Measurements from ENCODE around the gene SCIMP.
"Not testable (repeated sequence)": the region's sequence is repeated elsewhere in the genome, so short reads cannot be mapped to it uniquely, and the experiment has no call there.

The SCIMP gene

GRCh38 chr17:5234645-5235576 is at the start of gene SCIMP:
TSS of gene SCIMP (minus strand) at chr17:5234860. CDS start at chr17:5234755, 105 bp downstream.
- DNase-seq = no peak

DNA sequence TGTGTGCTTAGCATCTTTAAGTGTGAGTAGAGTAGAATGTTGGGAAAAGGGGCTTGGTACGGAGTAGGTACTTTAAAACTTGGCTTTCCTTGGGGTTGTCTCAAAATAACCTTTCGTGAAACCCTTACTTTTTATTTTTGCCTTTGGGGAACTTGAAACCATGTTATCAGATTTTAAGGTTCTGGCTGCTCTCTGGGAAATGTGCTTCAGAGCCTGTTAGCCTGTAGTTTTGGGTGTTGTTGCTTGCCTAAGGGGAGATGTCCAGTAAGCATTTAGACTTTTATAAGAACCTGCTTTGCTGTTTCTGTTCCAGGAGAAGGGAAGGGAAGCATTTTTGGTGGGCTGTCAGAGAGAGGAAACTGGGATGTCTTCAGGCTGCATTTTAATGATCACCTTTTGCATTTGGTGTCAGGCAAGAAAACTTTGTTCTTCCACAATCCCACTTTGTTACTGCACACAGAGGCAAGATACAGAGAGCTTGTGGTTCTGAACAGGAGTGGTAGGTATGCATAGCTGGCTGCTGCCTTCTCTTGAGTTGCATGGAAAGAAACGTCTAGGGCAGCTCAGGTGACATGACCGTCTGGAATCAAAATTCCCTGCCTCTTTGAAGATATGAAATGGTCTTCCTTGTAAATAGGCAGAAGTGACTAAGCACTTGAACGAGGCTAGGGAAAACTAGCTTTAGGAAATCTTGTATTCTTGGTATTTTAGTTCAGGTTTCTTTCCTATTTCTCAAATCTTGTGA is 49.1 kb upstream of the SCIMP start:
- peak; percentile 36 for DNase-seq

DNA sequence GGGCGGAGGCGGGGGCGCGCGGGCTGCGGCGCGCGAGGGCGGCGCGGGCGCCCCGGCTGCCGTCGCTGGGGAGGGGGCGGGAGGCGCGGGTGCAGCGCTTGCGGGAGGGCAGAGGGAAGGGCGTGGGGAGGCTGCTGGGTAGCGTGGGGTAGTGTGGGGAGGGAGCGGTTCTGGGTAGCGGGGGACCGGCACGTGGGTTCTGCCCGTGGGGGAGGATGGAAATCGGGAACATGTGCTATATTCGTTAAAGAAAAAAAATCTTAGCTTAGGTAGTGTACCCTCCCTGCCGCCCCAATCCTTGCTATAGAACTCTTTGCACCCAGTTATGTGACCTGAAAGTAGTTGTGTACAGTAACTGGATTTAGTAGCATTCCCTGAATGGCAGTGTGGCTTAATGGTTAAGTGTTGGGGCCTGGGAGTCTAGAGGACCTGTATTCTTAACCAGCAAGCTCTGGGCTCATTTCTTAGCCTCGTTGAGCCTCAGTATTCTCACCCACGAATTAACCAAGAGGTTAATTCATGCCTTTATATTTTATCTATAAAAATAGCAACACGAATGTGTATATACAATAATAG is 48.1 kb upstream of the SCIMP start:
- DNase-seq = peak; percentile 43

DNA sequence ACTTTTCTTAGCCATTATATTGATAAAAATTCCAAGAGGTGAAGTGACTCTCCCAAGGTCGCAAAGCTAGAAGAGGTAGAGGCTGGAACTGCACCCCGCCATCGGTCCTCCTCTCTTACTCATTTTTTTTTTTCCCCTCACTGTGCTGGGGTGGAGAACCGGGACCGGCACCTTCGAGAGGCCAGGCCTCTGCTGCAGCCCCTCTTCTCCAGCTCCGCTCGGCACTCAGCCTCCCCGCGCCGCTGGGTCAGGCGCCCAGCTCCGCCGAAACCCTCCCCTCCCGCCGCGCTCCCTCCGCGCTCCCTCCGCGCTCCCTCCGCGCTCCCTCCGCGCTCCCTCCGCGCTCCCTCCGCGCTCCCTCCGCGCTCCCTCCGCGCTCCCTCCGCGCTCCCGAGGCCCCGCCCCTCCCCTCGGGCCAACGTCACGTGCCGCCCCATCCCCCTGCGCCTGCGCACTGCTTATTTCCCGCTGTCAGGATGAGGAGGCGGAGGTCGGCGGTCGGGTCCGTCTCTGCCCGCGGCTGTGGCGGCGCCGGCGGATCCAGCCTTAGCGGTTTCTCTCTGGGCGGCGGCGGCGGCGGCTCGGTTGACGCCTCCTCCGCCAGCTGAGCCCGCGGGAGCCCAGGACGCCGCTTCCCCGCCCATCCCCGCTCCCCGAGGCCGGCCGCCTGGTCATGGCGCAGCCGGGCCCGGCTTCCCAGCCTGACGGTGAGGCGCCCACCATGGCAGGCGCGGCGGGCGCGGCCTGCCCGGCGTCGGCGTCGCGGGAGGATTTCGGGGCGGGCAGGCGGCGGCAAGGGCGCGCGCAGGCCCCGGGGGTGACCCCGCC is 47.4 kb upstream of the SCIMP start, which contains the start of gene RABEP1:
TSS of gene RABEP1 (plus strand) at position 471 of the 828 bp plus-strand sequence. CDS start at position 674, 203 bp downstream.
- DNase-seq = peak; percentile 76

- no peak for DNase-seq
Observed at GRCh38 chr17:5272322-5272721, 37.7 kb upstream of the SCIMP start.

GRCh38 chr17:5269241-5269960 is 34.7 kb upstream of the SCIMP start:
- DNase-seq = no peak

DNA sequence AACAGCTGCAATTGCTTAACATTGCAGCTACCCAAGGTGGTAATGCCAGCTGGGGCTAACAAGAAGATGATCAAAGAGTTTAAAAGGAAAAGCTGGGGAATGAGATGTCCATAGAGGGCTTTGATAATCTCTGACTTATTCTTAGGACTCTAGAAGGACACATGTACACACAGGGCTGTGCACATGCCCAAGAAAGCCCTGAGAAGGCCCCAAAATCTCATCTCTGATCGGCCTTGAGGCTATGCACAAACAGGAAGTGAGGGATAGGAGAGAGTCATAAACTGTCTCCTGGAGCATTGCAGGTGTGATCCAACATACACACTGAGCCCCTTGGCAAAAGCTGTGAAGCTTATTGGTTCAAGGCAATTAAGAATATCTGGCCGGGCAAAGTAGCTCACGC is 30.2 kb upstream of the SCIMP start:
- DNase-seq = no peak

- no peak for DNase-seq
Observed at GRCh38 chr17:5263441-5263840, 28.8 kb upstream of the SCIMP start.

DNA sequence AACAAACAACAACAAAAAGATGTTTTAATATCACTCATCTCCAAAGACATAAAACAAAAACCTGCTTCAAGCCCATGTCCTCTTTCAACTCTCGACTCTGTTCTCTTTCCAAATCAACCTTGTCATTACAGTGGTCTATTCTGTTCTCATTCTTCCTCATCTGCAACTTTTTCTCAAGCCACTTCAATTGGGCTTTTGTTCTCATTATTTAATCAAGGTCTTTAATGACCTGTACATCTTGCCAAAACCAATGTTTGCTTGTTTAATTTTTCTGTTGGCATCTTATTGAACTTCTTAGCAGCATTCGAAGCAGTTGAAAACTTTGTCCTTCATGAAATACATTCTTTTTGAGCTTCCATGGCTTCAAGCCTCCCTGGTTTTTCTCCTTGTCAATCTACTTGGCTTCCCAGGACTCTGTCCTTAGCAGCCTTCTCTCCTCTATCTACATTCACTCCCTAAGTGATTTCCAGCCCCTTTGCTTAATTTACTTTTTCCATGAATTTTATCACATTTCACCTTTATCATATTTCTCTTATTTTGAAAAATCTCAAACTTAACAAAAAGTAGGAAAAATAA is 27.8 kb upstream of the SCIMP start:
- no peak for DNase-seq

DNA sequence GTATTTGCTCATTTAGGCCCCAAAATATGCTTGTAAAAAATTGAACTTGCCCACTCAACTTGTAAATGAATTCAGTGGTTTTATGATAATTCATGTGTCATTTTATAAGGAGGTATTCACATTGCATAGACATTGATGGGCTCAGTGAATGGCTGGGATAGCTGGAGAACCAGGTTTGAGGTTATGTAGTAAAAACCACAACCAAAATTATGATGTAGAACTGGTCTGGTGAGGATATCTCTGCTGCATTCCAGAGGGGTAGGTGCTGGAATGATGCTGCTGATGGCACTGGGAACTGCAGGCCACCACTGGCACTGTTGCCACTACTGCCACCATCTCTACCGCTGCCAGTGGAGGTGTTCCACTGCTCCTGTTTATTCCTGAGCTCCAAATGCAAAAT is 25.9 kb upstream of the SCIMP start:
- DNase-seq = no peak

DNA sequence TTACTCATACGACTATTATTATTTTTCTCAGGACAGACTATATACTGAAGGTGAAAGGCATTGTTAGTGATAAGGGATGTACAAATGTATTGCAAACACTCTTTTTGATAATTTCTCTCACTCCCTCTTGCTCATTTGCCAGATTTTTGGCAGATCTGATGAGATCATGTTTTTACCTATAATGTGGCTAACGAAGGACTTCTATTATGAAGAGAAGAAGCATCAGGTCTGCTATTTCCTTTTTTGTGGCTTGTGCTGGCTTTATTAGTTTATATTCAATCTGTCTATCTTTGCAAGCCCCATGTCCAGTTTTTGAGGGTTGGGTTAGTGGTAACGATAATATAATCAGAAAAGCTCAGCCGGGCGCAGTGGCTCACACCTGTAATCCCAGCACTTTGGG is 22.5 kb upstream of the SCIMP start:
- no peak for DNase-seq

DNA sequence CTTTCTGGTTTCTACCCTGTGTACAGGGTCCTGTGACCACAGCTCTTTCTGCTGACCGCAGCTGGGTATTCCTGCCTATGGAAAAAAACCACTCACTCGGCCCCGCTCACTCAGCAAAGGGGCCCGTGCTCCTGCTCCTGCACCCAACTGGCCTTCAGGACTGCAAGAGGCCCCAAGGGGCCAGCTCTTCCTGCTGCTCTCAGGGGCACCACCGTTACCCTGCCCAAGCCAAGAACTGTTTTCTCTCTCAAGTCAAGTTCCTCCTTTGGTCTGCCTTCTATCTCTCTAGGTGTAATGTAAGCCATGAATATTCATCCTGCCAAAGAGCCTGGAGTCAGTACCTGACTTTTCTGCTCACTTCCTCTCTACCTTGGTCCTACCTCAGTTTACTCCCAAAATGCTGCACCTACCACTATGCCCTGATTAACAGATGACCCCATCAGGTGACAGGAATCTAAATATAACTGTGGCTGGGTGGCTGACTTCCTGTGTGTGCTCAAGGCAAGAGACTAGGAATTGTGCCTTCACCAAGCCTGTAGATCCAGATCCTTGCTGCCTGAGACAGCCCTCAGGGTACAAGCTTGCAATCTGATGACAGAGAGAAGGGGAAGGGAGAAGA is 20.4 kb upstream of the SCIMP start:
- no peak for DNase-seq

- no peak for DNase-seq
Observed at GRCh38 chr17:5254414-5254813, 19.8 kb upstream of the SCIMP start.

DNA sequence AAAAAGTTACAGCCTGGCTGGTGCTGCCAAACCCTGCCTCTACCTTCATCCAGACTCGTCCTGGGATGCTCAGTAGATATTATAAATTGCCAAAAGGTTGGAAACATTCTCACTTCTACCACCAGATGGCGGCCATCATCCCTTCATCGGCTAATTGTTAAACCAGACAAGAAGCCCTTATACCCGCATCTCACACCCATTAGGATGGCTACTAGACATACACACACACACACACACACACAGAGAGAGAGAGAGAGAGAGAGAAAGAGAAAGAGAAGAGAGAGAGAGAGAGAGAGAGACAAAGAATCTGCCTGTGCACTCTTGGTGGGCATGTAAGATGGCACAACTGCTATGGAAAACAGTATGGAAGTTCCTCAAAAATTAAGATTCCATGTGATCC is 15.0 kb upstream of the SCIMP start:
- peak; percentile 51 for DNase-seq

DNA sequence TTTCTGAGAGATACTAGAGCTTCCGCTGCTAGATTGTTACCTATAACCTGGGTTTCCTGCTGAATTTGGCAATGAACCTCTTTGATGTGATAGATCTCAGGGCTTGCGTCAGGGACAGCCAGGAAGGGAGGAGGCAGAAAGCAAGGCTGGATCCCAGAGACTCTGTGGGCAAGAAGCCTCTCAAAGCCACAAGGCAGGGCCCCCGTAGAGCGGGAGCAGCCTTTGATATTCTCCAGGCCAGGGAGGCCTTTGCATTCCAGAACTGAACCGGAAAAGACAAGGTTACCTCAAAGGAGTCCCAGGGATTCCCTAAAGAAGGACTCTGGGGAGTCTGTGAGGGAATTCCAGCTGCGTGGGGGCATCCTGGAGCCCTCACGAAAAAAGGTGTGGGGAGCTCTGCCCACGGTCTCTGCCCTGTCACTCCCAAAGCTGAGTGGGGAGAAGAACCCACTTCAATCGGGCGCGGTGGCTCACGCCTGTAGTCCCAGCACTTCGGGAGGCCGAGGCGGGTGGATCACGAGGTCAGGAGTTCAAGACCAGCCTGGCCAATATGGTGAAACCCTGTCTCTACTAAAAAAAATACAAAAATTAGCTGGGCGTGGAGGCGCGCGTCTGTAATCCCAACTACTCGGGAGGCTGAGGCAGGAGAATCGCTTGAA is 14.3 kb upstream of the SCIMP start:
- DNase-seq = no peak

DNA sequence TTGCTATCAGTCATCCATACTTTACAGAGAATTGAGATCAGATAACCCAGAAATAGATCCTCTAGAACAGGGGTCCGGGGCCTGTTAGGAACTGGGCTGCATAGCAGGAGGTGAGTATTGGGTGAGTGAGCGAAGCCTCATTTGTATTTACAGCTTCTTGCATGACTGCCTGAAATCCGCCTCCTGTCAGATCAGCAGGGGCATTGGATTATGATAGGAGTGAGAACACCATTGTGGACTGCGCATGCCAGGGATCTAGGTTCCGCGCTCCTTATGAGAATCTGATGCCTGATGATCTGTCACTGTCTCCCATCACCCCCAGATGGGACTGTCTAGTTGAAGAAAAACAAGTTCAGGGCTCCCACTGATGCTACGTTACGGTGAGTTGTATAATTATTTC is 13.0 kb upstream of the SCIMP start:
- DNase-seq = no peak

- no peak for DNase-seq
Observed at GRCh38 chr17:5241861-5242671, 7.4 kb upstream of the SCIMP start.

DNA sequence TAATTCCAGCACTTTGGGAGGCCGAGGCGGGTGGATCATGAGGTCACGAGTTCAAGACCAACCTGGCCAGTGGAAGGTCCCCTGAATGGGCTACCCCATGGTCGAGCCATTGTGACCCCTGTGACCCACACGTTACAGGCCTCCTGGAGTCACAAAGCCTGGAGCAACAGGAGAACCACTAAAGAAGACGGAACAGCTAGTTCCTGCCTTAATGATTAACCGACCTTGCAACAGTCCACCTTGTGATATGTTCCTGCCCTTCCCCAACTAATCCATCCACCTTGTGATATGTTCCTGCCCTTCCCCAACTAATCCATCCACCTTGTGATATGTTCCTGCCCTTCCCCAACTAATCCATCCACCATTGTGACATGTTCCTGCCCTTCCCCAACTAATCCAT is 5.1 kb upstream of the SCIMP start:
- not testable (repeated sequence) for DNase-seq

DNA sequence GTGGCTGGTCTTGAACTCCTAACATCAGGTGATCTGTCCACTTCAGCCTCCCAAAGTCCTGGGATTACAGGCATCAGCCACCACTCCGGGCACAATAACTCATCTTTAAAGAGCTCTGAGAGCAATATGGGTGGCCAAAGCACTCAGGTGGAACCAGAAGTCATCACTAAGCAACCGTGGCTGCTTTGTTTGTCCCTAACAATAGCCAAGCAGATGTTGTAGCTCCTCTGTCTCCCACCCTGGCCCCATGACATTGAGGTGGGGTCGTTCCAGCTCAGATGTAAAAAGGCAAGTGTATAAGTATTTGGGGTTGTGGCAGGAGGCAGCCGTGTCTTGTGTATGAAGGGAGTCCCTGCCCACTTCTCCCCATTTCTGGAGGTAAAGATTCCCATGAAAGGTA is 3.7 kb upstream of the SCIMP start:
- no peak for DNase-seq

Data from NCI-H2171 treated with DMSO at 0.1 percent for 48 hours (cell line).